Tibial nerve (tissue), 4 donors: Measurements from ENCODE around the gene MRPL27. TPM values are rescaled to one million over a fixed set of nuclear protein-coding genes. Genes with fewer than 3 reads are reported as not detected.

Experiments used
- DNase-seq, 2 donors: peaks; one replicate each; pipeline ENCODE4 v3.0.0-alpha.2; 2019; ENCODE audit warnings: low spot score in 2 of 2
- H3K27ac ChIP-seq, 4 donors: fragments of 200-600 bp; sonication (generic) in 3 of 4; one replicate each; pipeline ENCODE4 v1.5.1; 2017 to 2019; ENCODE audit warnings: mild to moderate bottlenecking in 1 of 4
- H3K27me3 ChIP-seq, 2 donors: fragments of 200-600 bp; sonication (generic) in 1 of 2; one replicate each; pipeline versions ENCODE4 v1.5.1 to v1.6.0; 2017 to 2019
- H3K36me3 ChIP-seq, 3 donors: fragments of 200-600 bp; sonication (generic); one replicate each; pipeline ENCODE4 v1.5.1; 2018 to 2019
- H3K4me1 ChIP-seq, 4 donors: fragments of 200-600 bp; sonication (generic) in 3 of 4; one replicate each; pipeline ENCODE4 v1.5.1; 2017 to 2019
- H3K4me3 ChIP-seq, 4 donors: fragments of 200-600 bp; sonication (generic) in 3 of 4; one replicate each; pipeline ENCODE4 v1.5.1; 2017 to 2019; ENCODE audit warnings: mild to moderate bottlenecking in 1 of 4, moderate library complexity in 1 of 4
- H3K9me3 ChIP-seq, 4 donors: fragments of 200-600 bp; sonication (generic) in 3 of 4; one replicate each; pipeline ENCODE4 v1.5.1; 2017 to 2019
- EP300 ChIP-seq, 2 donors: sonication (generic); formaldehyde crosslinking; IDR thresholded peaks; one replicate each; pipeline ENCODE4 v1.6.1; 2017; ENCODE audit warnings: antibody characterized with exemption in 2 of 2, mild to moderate bottlenecking in 1 of 2
- POLR2A ChIP-seq, 2 donors: fragments of 450-650 bp; IDR thresholded peaks; one replicate each; pipeline ENCODE4 v1.6.1; 2017; ENCODE audit warnings: antibody characterized with exemption in 2 of 2, mild to moderate bottlenecking in 2 of 2, moderate library complexity in 2 of 2
- WGBS, 2 donors: methylation state at CpG; one replicate each; pipeline ENCODE4 v1.1.5; 2018; 5-methylcytosine and 5-hydroxymethylcytosine counted together
- total RNA-seq, 4 donors: library from RNA; depleted of rRNA; stranded (reverse); fragments of >200 nt; gene quantifications; one replicate each; pipeline ENCODE4 v1.1.0, GENCODE V29; 2016
- TF ChIP-seq, protein P1 (sequence below), 5 experiments: fragments of 200-600 bp in 3 of 5; fragments of 450-650 bp in 2 of 5; sonication (generic) in 3 of 5; IDR thresholded peaks; one replicate each; pipeline ENCODE4 v1.5.1; 2016 to 2019; ENCODE audit warnings: antibody characterized with exemption in 5 of 5, mild to moderate bottlenecking in 3 of 5, moderate library complexity in 2 of 5

Gene MRPL27
- total RNA-seq, 4 donors from 2014 or later = 32.4 to 45.9 (median 34.9) TPM

DNA sequence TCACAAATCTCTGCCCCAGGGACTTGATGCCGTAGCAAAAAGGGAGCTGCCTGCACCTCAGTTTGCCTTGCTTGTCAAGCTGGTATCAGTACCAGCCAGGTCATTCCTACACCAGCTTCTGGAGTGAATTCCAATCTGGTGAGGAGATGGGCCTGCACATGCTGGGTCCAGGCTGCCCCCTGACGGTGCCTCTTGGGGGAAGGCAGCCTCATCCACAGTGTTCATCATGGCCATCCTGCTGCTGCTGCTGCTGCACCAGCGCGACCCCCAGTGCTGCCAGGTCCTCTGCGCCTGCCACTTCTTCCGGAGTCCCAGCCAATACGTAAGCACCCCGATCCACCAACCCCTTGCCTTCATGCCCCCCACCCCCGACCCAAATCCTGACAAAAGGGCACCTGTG is 8.3 kb downstream of the MRPL27 start:
- DNase-seq = no peak
- Histone ChIP-seq H3K9me3 (no peaks in the 10 kb centered on the region), H3K27me3 (no peaks in the 10 kb centered on the region), H3K27ac (no peak overlapping the region), H3K4me1 (peaks cover 0 to 28% (median 17%) of the 10 kb centered on the region in 4 donors), H3K36me3 (peaks cover 0 to 65% (median 19%) of the 10 kb centered on the region in 3 donors), H3K4me3 (no peak overlapping the region)
- WGBS, 2 donors = 60 to 62% methylated on average over 9 of the region's 9 CpGs
- TF ChIP-seq POLR2A (IDR thresholded peaks at IDR 0.05) (no peak), EP300 (IDR thresholded peaks at IDR 0.05) (no peak)
- TF ChIP-seq, protein P1, sequence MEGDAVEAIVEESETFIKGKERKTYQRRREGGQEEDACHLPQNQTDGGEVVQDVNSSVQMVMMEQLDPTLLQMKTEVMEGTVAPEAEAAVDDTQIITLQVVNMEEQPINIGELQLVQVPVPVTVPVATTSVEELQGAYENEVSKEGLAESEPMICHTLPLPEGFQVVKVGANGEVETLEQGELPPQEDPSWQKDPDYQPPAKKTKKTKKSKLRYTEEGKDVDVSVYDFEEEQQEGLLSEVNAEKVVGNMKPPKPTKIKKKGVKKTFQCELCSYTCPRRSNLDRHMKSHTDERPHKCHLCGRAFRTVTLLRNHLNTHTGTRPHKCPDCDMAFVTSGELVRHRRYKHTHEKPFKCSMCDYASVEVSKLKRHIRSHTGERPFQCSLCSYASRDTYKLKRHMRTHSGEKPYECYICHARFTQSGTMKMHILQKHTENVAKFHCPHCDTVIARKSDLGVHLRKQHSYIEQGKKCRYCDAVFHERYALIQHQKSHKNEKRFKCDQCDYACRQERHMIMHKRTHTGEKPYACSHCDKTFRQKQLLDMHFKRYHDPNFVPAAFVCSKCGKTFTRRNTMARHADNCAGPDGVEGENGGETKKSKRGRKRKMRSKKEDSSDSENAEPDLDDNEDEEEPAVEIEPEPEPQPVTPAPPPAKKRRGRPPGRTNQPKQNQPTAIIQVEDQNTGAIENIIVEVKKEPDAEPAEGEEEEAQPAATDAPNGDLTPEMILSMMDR (IDR thresholded peaks at IDR 0.05) = no peak

DNA sequence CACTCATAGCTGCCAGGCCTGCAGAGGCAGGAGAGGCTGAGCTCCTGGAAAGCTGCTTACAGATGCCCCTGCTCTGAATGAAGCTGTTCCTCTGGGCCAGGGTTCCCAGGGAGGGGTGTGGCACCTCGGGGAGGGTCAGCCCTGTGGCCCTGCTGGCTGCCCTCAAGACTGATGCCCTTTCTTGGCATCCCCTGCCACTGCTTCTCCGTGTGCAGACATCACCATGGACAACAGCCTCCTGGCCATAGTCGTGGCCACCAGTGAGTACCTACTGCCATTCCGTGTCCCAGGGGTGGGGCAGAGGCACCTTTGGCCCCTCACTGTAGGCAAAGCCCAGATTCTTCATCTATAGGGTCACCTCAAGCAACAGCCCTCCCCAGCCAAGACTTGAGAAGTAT is 8.9 kb downstream of the MRPL27 start:
- Histone ChIP-seq H3K36me3 (peaks cover 0 to 65% (median 17%) of the 10 kb centered on the region in 3 donors), H3K27me3 (no peaks in the 10 kb centered on the region), H3K9me3 (no peaks in the 10 kb centered on the region), H3K27ac (peak overlapping the region in 1 of 4 donors; percentile 50), H3K4me1 (peaks cover 0 to 28% (median 17%) of the 10 kb centered on the region in 4 donors), H3K4me3 (no peak overlapping the region)
- DNase-seq = no peak
- TF ChIP-seq, protein P1 (IDR thresholded peaks at IDR 0.05) = no peak
- TF ChIP-seq POLR2A (IDR thresholded peaks at IDR 0.05) (no peak), EP300 (IDR thresholded peaks at IDR 0.05) (no peak)
- WGBS, 2 donors = 34% methylated on average over 4 of the region's 4 CpGs; no CpG with 5 or more reads in 1 of the 2 donors

DNA sequence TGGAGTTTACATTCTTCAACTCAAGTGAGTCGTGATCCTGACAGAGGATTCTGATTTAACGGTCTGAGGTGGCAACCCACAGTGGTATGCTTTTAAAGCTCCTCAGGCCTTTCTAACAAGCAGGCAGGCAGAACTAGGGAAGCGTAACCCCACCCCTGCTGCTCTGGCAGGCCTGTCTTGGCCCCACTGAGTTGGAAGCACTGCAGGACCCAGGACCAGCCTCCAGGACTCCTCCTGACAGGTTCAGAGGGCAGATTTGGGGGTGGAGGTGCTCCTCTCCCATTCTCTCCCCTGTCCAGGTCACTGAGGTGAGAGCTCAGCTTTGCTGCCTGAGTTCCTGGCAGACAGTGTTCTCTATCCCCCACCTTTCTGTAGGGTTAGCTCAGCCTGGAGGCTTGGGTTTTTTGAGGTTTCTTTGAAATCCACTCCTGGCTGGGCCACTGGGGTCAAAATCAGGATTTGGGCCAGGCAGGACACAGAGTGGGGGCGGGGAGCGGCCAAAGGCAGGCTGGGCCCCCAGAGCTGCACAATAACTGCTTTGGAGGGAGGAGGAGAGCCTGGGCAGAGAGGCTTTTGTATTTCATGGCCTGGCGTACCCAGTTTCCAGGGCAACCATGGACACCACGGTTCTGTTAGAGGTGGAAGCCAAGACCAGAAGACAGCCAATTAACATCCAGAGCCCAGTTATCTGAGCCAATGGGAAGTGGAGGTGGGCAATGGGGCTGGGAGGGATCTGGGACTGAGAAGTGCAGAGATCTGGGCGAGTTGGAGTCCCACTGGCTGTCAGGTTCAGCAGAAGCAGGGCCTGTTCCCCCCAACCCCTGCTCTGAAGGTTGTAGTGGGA is 9.5 kb downstream of the MRPL27 start:
- H3K27ac ChIP-seq = peak overlapping the region in 3 of 4 donors; percentile 47 to 67 (median 50)
- DNase-seq = no peak
- H3K36me3 ChIP-seq = peaks cover 0 to 65% (median 17%) of the 10 kb centered on the region in 3 donors
- peaks cover 0 to 28% (median 17%) of the 10 kb centered on the region in 4 donors for H3K4me1 ChIP-seq
- H3K27me3 ChIP-seq = no peaks in the 10 kb centered on the region
- whole genome bisulfite sequencing, 2 donors = 27 to 30% methylated on average over 8 of the region's 8 CpGs
- H3K9me3 ChIP-seq = no peaks in the 10 kb centered on the region
- no peak overlapping the region for H3K4me3 ChIP-seq
- no peak for TF ChIP-seq EP300 (IDR thresholded peaks at IDR 0.05)
- no peak for TF ChIP-seq POLR2A (IDR thresholded peaks at IDR 0.05)
- TF ChIP-seq, protein P1 (IDR thresholded peaks at IDR 0.05) = no peak

DNA sequence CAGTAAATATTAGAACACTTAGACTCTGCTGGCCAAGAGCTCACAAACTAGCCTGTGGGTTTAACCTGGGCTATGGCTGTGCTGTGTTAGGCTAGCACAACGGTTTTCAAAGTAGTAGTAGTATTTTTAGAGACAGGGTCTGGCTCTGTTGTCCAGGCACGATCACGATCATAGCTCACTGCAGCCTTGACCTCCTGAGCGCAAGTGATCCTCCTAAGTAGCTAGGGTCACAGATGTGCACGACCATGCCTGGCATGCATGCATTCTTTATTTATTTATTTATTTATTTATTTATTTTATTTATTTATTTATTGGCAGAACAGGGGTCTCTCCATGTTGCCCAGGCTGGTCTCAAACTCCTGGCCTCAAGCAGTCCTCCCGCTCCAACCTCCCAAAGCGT is 10.3 kb downstream of the MRPL27 start:
- 62 to 65% methylated on average over 7 of the region's 7 CpGs for WGBS, 2 donors
- Histone ChIP-seq H3K36me3 (peaks cover 0 to 65% (median 9%) of the 10 kb centered on the region in 3 donors), H3K27me3 (no peaks in the 10 kb centered on the region), H3K27ac (peak overlapping the region in 1 of 4 donors; percentile 3), H3K4me3 (no peak overlapping the region), H3K4me1 (peaks cover 0 to 28% (median 17%) of the 10 kb centered on the region in 4 donors), H3K9me3 (no peaks in the 10 kb centered on the region)
- TF ChIP-seq POLR2A (IDR thresholded peaks at IDR 0.05) (no peak), EP300 (IDR thresholded peaks at IDR 0.05) (no peak)
- TF ChIP-seq, protein P1 (IDR thresholded peaks at IDR 0.05) = no peak
- no peak for DNase-seq
